ENCODE results near the gene LARP6.

- no peak for TF ChIP-seq CTCF (IDR thresholded peaks at IDR 0.05)
- TF ChIP-seq POLR2A (IDR thresholded peaks at IDR 0.05) = no peak
Observed at GRCh38 chr15:70834999-70835398, 19.0 kb downstream of the LARP6 start.

Data from testis (tissue), 2 donors.